HG03097 (cell line): ENCODE results near the gene NHSL2.
"Not testable (repeated sequence)": the region's sequence is repeated elsewhere in the genome, so short reads cannot be mapped to it uniquely, and the experiment has no call there.

Experiments used
- ATAC-seq: cut with Tn5 transposase; IDR thresholded peaks from one replicate; pipeline ENCODE4 v1.9.1; 2021; ENCODE audit not compliant: unreplicated experiment, low FRiP score

The NHSL2 gene

GRCh38 chrX:71922686-71923085 lies 12.0 kb downstream of the NHSL2 start:
- ATAC-seq: no peak

- no peak for ATAC-seq
These were observed 12.9 kb downstream of the NHSL2 start for GRCh38 chrX:71923516-71923915.

DNA sequence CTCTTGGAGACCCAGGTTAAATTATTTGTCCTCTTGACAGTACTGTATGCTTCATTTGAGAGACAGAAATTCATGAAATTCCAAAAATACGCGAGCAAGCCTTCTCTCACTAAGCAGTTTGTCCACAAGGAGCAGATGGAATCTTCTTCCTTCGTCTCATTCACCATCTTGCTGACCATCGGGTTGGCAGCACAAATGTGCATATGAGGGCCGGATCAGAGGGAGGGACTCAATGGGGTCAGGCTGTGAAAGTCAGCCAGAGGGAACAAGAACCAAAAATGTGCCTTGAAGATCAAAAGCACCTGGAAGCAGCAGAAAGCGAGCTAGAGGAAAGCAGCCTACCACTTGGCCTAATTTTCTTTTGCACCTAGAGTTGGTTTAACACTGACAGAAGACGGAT lies 16.4 kb downstream of the NHSL2 start:
- ATAC-seq: no peak

GRCh38 chrX:71928856-71929255 lies 18.2 kb downstream of the NHSL2 start:
- ATAC-seq: no peak

DNA sequence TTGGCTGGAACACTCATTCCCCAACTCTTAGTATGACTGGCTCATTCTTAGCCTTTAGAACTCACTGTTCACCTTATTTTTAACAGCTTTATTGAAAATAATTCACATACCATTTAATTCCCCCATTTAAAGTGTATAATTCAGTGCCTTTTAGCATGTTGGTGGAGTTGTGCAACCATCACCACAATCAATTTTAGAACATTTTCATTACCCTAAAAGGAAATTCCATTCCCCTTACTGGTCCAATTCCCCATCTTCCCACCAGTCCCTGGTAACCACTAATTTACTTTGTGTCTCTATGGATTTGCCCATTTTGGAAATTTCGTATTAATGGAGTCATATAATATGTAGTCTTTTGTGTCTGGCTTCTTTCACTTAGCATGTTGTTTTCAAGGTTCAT lies 19.7 kb downstream of the NHSL2 start:
- ATAC-seq: no peak

- ATAC-seq: no peak
These were observed 24.8 kb downstream of the NHSL2 start for GRCh38 chrX:71935476-71935875.

GRCh38 chrX:71936632-71937031 lies 26.0 kb downstream of the NHSL2 start:
- no peak for ATAC-seq

DNA sequence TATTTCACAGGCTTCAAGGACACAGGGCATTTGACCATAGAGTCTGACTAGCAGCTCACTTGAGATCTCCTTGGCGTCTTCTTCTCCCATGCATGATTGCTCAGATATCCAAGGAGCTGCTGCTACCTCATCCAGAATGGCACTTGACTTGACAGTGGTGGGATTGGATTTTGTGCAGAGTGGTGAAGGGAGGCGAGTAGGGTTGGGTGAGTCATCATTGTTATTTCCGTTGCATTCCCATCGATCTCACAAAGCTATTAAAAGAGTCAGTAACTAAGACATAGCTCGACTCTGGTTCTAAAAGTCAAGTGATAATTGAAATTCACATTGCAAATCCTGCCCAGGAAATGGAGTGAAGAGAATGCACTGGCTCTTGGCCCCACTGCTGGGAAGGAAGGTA lies 27.7 kb downstream of the NHSL2 start:
- no peak for ATAC-seq

DNA sequence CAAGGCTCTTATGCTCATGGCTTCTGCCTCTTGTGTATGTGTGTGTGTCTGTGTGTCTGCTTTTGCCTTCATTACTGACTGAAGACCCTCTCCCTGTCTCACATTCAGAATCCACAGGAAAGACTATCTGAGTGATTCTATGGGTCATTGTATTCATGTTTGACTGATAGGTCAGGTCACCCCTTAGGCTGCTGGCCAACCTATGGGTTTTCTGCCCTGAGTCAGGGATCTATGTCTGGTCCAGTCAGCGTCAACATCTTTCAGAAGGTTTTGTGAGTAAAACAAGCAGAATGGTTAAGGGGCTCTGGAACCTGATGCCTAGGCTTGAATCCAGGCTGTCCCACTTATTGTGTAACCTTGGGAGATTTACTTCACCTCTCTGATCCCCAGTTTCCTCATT lies 30.5 kb downstream of the NHSL2 start:
- no peak for ATAC-seq

DNA sequence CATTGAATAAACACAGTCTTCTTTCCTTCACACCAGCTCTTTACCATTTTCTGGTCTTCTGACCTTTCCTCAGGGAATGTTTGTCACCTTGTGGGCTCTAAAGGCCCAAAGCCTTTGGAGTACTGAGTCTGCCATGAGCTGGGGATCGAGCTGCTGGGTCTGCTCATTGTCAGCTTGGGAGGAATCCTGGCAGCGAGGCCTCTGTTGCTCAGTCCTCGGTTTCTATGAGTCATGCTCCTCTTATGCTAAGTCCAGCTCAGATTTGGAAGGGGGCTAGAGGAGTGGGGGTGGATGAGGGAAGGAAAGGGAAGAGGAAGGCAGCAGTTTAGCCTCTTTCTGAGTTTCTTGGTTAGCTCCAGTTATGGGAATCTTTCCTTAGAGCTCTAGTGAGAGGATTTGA lies 31.1 kb downstream of the NHSL2 start:
- ATAC-seq: no peak

- no peak for ATAC-seq
These were observed 33.7 kb downstream of the NHSL2 start for GRCh38 chrX:71944369-71944768.

DNA sequence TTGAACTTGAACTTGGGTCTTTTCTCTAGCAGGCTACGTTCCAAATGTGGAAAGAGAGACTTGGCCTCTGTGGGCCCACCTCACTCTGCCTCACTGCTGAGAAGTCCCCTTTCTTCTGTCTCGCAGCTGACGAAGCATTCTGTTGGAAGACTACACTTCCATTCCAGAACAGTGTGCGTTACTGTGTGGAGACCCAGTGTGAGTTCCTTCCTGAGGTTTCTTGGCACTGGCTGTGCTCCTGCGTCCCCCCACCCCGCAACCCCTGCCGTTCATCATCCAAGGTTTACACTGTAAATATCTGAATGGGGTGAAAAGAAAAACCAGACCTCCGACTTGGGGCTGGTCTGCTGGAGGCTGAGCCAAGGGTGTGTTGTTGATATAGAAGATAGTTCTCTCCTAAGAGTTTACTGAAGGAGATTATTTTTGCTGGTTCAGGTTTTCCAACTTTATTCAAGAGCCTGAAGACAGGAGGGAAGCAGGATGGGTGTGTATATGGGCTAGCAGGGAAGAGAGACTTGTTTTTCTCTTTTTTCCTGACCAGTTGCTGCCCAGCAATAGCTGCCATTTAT lies 34.7 kb downstream of the NHSL2 start:
- ATAC-seq: no peak

- ATAC-seq: no peak
These were observed 38.7 kb downstream of the NHSL2 start for GRCh38 chrX:71949363-71949762.

GRCh38 chrX:71949844-71950445 lies 39.3 kb downstream of the NHSL2 start:
- no peak for ATAC-seq

GRCh38 chrX:71953391-71953790 lies 42.7 kb downstream of the NHSL2 start:
- ATAC-seq: no peak

DNA sequence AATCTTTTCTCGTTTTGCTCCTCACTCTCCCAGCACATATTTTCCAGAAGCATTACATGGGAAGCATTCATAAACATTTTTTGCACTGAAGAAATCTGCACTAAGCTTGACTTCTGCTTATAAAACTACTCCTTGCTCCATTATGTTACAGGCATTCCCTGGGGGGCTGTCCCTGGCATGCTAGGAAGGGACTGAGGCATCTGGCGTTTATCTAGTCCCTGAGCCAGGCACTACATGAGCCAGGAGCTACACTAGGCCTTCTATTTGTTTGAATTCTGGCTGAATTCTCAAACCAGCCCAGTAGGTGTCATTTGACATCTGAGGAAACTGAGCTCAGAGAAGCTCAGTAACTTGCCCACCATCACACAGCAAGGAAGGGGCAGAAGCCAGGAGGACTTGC lies 43.3 kb downstream of the NHSL2 start:
- no peak for ATAC-seq

- no peak for ATAC-seq
These were observed 43.8 kb downstream of the NHSL2 start for GRCh38 chrX:71954458-71954857.

DNA sequence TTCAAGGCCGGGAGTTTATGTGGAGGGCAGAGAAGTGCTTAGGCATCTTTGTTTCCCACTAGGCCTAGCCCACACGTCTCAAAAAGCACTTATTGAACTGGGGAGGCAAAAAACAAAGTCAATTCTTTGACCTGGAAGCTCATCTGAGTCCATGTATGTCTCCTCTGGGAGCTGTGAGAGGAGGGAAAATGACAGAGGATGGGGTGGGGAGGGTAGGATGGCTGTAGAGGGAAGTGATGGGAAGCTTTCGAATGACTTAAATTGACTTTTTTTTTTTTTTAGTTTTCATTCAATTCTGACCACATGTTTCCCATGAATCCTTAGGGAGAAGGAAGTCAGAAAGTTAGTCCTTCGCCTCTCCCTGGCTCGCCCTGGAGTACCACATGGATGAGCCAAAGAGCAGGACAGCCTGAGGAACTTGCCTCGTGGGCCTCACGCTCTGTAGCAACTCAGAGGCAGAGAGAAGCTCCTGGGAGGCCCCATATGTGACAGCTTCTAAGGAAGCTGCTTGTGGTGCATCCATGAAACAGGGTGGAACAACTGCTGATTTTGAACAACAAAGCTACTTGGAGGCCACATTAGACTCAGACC lies 45.0 kb downstream of the NHSL2 start:
- no peak for ATAC-seq

DNA sequence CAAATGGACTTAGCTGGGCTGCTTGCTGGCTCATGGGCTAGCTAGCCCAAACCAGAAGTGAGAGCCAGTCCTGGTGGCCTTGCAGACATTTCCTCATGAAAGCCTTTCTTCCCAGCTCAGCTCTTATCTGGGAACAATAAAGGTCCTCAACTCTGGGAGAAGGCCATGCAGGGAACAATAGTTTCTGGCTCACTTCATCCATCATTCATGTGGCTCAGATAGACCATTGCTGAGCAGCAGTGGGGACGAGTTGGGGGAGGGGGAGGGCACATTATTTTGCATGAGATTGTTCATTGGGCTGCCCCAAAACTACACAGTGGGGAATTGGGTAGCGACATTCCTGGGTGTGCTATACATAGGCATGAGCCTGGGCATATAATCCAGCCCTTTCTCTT lies 47.6 kb downstream of the NHSL2 start:
- no peak for ATAC-seq

GRCh38 chrX:71964184-71964583 lies 53.5 kb downstream of the NHSL2 start:
- ATAC-seq: not testable (repeated sequence)

- no peak for ATAC-seq
These were observed 64.3 kb downstream of the NHSL2 start for GRCh38 chrX:71974916-71975315.

DNA sequence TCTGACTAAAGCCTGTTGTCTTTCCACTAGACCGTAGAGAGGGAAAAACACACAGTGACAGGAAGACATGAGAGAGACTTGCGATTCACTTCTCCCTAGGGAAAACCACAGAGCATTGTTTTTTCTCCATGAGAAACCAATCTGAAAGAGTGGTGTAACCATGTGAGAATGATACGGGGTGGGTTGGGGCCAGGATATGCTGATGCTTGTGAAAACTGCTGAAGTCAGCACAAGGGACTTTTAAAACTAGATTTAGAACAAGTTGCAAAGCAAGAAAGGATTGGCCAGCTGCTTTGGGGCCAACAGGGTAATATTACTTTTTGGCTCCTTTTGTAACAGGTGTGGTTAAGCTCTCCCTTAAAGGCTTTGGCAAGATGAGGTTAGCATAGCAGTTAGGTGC lies 66.1 kb downstream of the NHSL2 start:
- no peak for ATAC-seq

DNA sequence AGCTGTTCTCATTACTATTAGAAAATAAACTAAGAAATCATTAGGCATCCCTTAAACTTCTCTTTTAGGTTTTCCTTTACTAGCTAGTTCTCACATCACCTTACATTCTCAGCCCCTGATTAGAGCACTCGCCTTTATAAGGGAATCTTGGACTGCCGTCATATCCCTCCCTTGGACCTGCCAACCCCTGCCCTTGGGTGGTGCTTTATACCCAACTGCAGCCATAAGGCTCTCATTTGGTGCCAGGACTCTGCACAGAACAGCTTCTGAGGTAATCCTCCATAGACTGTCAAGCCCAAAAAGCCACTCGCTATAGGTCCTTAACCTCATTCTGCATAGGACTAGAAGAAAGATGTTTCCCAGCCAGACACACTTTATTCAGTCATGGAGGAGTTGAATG lies 67.5 kb downstream of the NHSL2 start:
- no peak for ATAC-seq
